ENCODE measurements around the gene CNOT3. TPM values are rescaled to one million over a fixed set of nuclear protein-coding genes. Genes with fewer than 3 reads are reported as not detected.

CNOT3 gene
- total RNA-seq, 1 donor from 2014 or later = 6.1 TPM

- DNase-seq (ENCODE audit: low read depth) (no peak), FAIRE-seq (no peak)
- no peak overlapping the region for H3K4me3 ChIP-seq (ENCODE audit: low read depth, low read length)
- H3K27me3 ChIP-seq (ENCODE audit: control insufficient read depth, insufficient read depth, low read length) = no peaks in the 10 kb centered on the region
- H3K36me3 ChIP-seq (ENCODE audit: control insufficient read depth, insufficient read depth, low read length) = peaks cover 62% of the 10 kb centered on the region
- TF ChIP-seq, protein P1, sequence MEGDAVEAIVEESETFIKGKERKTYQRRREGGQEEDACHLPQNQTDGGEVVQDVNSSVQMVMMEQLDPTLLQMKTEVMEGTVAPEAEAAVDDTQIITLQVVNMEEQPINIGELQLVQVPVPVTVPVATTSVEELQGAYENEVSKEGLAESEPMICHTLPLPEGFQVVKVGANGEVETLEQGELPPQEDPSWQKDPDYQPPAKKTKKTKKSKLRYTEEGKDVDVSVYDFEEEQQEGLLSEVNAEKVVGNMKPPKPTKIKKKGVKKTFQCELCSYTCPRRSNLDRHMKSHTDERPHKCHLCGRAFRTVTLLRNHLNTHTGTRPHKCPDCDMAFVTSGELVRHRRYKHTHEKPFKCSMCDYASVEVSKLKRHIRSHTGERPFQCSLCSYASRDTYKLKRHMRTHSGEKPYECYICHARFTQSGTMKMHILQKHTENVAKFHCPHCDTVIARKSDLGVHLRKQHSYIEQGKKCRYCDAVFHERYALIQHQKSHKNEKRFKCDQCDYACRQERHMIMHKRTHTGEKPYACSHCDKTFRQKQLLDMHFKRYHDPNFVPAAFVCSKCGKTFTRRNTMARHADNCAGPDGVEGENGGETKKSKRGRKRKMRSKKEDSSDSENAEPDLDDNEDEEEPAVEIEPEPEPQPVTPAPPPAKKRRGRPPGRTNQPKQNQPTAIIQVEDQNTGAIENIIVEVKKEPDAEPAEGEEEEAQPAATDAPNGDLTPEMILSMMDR (IDR thresholded peaks at IDR 0.05; ENCODE audit: insufficient read depth, low read length, severe bottlenecking) = no peak
Observed at GRCh38 chr19:54151362-54152035, 13.9 kb downstream of the CNOT3 start.

DNA sequence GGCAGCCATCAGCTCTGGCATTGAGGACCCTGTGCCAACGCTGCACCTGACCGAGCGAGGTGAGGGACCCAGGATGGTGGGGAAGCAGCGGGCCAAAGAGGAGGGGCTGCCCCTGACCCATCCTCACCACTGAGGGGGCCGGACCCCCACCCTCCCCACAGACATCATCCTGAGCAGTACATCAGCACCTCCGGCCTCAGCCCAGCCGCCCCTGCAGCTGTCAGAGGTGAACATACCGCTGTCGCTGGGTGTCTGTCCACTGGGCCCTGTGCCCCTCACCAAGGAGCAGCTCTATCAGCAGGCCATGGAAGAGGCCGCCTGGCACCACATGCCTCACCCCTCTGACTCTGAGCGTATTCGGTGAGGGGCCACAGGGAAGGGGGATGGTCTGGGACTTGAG is 14.7 kb downstream of the CNOT3 start:
- TF ChIP-seq, protein P1 (IDR thresholded peaks at IDR 0.05; ENCODE audit: insufficient read depth, low read length, severe bottlenecking) = no peak
- H3K4me3 ChIP-seq (ENCODE audit: low read depth, low read length) = no peak overlapping the region
- H3K36me3 ChIP-seq (ENCODE audit: control insufficient read depth, insufficient read depth, low read length) = peaks cover 61% of the 10 kb centered on the region
- DNase-seq (ENCODE audit: low read depth) (no peak), FAIRE-seq (no peak)
- no peaks in the 10 kb centered on the region for H3K27me3 ChIP-seq (ENCODE audit: control insufficient read depth, insufficient read depth, low read length)

- FAIRE-seq (no peak), DNase-seq (ENCODE audit: low read depth) (no peak)
- Histone ChIP-seq H3K36me3 (ENCODE audit: control insufficient read depth, insufficient read depth, low read length) (peaks cover 58% of the 10 kb centered on the region), H3K27me3 (ENCODE audit: control insufficient read depth, insufficient read depth, low read length) (no peaks in the 10 kb centered on the region), H3K4me3 (ENCODE audit: low read depth, low read length) (no peak overlapping the region)
- TF ChIP-seq, protein P1 (IDR thresholded peaks at IDR 0.05; ENCODE audit: insufficient read depth, low read length, severe bottlenecking) = no peak
Observed at GRCh38 chr19:54152878-54153524, 15.4 kb downstream of the CNOT3 start.

DNA sequence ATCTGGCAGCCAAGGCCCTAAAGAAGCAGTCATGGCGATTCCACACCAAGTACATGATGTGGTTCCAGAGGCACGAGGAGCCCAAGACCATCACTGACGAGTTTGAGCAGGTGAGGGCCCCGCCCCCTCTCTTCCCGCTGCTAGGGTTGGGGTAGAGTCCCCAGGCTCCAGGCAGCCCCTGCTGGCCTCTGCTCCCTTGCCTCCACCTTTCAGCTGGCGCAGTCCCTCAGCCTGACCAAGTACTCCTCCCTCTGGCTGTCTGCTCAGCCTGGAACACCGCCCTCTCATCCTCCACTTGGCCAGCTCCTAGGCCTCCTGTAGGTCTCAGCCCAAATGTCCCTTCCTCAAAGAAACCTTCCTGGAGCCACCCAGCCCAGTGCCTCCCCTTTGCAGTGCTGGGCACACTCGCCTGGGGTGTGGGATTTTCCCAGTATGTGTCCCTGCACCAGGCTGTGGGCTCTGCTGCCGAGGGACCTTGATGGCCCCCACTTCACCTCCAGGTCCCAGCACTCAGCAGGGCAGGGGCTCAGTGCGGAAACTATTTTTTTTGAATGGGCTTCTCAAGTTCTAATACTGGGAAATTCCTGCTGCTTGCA is 16.3 kb downstream of the CNOT3 start:
- TF ChIP-seq, protein P1 (IDR thresholded peaks at IDR 0.05; ENCODE audit: insufficient read depth, low read length, severe bottlenecking) = no peak
- FAIRE-seq (no peak), DNase-seq (ENCODE audit: low read depth) (no peak)
- H3K4me3 ChIP-seq (ENCODE audit: low read depth, low read length) = no peak overlapping the region
- no peaks in the 10 kb centered on the region for H3K27me3 ChIP-seq (ENCODE audit: control insufficient read depth, insufficient read depth, low read length)
- peaks cover 56% of the 10 kb centered on the region for H3K36me3 ChIP-seq (ENCODE audit: control insufficient read depth, insufficient read depth, low read length)

- DNase-seq (ENCODE audit: low read depth) (no peak), FAIRE-seq (no peak)
- TF ChIP-seq, protein P1 (IDR thresholded peaks at IDR 0.05; ENCODE audit: insufficient read depth, low read length, severe bottlenecking) = no peak
- Histone ChIP-seq H3K36me3 (ENCODE audit: control insufficient read depth, insufficient read depth, low read length) (peaks cover 47% of the 10 kb centered on the region), H3K4me3 (ENCODE audit: low read depth, low read length) (no peak overlapping the region), H3K27me3 (ENCODE audit: control insufficient read depth, insufficient read depth, low read length) (no peaks in the 10 kb centered on the region)
Observed at GRCh38 chr19:54154603-54155345, 17.2 kb downstream of the CNOT3 start.
